ENCODE data around the gene TYK2. TPM values are rescaled to one million over a fixed set of nuclear protein-coding genes. Genes with fewer than 3 reads are reported as not detected.

TYK2 gene
- 100 to 1,000 TPM; 112 to 166 (median 125) TPM for total RNA-seq

GRCh38 chr19:10380313-10381102 lies at the start of gene TYK2:
TYK2 (minus strand) TSS chr19:10380572; CDS start chr19:10378406, 2,166 bp downstream.
- peak; percentile 97 to 99 for DNase-seq (ENCODE audit: low spot score in 2 of 2)
- H3K4me1 ChIP-seq, result peaks cover 0 to 23% (median 13%) of the 10 kb centered on the region in 4 donors
- H3K27me3 ChIP-seq, result no peaks in the 10 kb centered on the region
- TF ChIP-seq CTCF (IDR thresholded peaks at IDR 0.05), result peak in 2 of 5 experiments; percentile 44 to 60
- TF ChIP-seq EP300 (IDR thresholded peaks at IDR 0.05), result peak; percentile 72 to 87
- peak in 1 of 2 donors; percentile 44 for TF ChIP-seq POLR2A (IDR thresholded peaks at IDR 0.05)
- peak within 1 kb of the TSS; percentile 77 to 94 (median 80) for H3K27ac ChIP-seq
- H3K9me3 ChIP-seq, result no peaks in the 10 kb centered on the region
- peak within 1 kb of the TSS; percentile 64 to 98 (median 86) for H3K4me3 ChIP-seq
- 1% methylated on average over 49 to 58 of the region's 58 CpGs for WGBS, 2 donors
- H3K36me3 ChIP-seq, result peaks cover 0 to 27% (median 0%) of the 10 kb centered on the region in 3 donors

- H3K36me3 ChIP-seq, result no peaks in the 10 kb centered on the region
- WGBS, 2 donors, result 68 to 73% methylated on average over 5 of the region's 5 CpGs
- H3K27ac ChIP-seq, result peak overlapping the region in 1 of 4 donors; percentile 10
- H3K9me3 ChIP-seq, result no peaks in the 10 kb centered on the region
- H3K4me3 ChIP-seq, result no peak overlapping the region
- H3K27me3 ChIP-seq, result peaks cover 0 to 81% of the 10 kb centered on the region in 2 donors
- peaks cover 0 to 33% (median 16%) of the 10 kb centered on the region in 4 donors for H3K4me1 ChIP-seq
- DNase-seq (ENCODE audit: low spot score in 2 of 2), result no peak
- TF ChIP-seq EP300 (IDR thresholded peaks at IDR 0.05) (no peak), POLR2A (IDR thresholded peaks at IDR 0.05) (no peak), CTCF (IDR thresholded peaks at IDR 0.05) (no peak)
Measured at GRCh38 chr19:10428996-10429381, 48.6 kb upstream of the TYK2 start.

GRCh38 chr19:10427169-10427568 lies 46.8 kb upstream of the TYK2 start:
- Histone ChIP-seq H3K36me3 (no peaks in the 10 kb centered on the region), H3K9me3 (no peaks in the 10 kb centered on the region), H3K4me3 (no peak overlapping the region), H3K27me3 (peaks cover 0 to 84% of the 10 kb centered on the region in 2 donors), H3K27ac (no peak overlapping the region), H3K4me1 (peaks cover 0 to 36% (median 14%) of the 10 kb centered on the region in 4 donors)
- TF ChIP-seq POLR2A (IDR thresholded peaks at IDR 0.05) (no peak), EP300 (IDR thresholded peaks at IDR 0.05) (no peak), CTCF (IDR thresholded peaks at IDR 0.05) (no peak)
- 67 to 84% methylated on average over 6 of the region's 6 CpGs for WGBS, 2 donors
- DNase-seq (ENCODE audit: low spot score in 2 of 2), result no peak

- no peak for TF ChIP-seq POLR2A (IDR thresholded peaks at IDR 0.05)
- no peak for TF ChIP-seq EP300 (IDR thresholded peaks at IDR 0.05)
- TF ChIP-seq CTCF (IDR thresholded peaks at IDR 0.05), result peak; percentile 87 to 95 (median 92)
- Histone ChIP-seq H3K9me3 (no peaks in the 10 kb centered on the region), H3K36me3 (no peaks in the 10 kb centered on the region), H3K4me3 (peak overlapping the region in 3 of 4 donors; percentile 2 to 49 (median 42)), H3K27ac (no peak overlapping the region), H3K27me3 (peaks cover 0 to 86% of the 10 kb centered on the region in 2 donors), H3K4me1 (peaks cover 0 to 43% (median 26%) of the 10 kb centered on the region in 4 donors)
- 4 to 5% methylated on average over 27 to 34 of the region's 38 CpGs for WGBS, 2 donors
- peak; percentile 60 to 75 for DNase-seq (ENCODE audit: low spot score in 2 of 2)
Measured at GRCh38 chr19:10424011-10424637, 43.8 kb upstream of the TYK2 start.

GRCh38 chr19:10422846-10423245 lies 42.5 kb upstream of the TYK2 start:
- H3K27ac ChIP-seq, result no peak overlapping the region
- no peaks in the 10 kb centered on the region for H3K36me3 ChIP-seq
- DNase-seq (ENCODE audit: low spot score in 2 of 2), result no peak
- WGBS, 2 donors, result 57 to 75% methylated on average over 3 of the region's 3 CpGs
- H3K27me3 ChIP-seq, result peaks cover 0 to 96% of the 10 kb centered on the region in 2 donors
- no peak overlapping the region for H3K4me3 ChIP-seq
- TF ChIP-seq POLR2A (IDR thresholded peaks at IDR 0.05) (no peak), EP300 (IDR thresholded peaks at IDR 0.05) (no peak), CTCF (IDR thresholded peaks at IDR 0.05) (no peak)
- no peaks in the 10 kb centered on the region for H3K9me3 ChIP-seq
- peaks cover 0 to 47% (median 32%) of the 10 kb centered on the region in 4 donors for H3K4me1 ChIP-seq

Measured in tibial nerve (tissue), 4 donors.